IMR-90 (cell line): ENCODE measurements around the gene NEGR1. TPM values are rescaled to one million over a fixed set of nuclear protein-coding genes. Genes with fewer than 3 reads are reported as not detected.

Source experiments
- ATAC-seq: fragments of 200-7000 bp; cut with Tn5 transposase; 2 replicates; pipeline ENCODE4 v1.9.1; 2020; ENCODE audit warnings: low read depth, mild to moderate bottlenecking, moderate library complexity
- BruUV-seq: library from RNA; stranded (reverse); fragments of 400-500 nt; replicated peaks from 2 replicates; lab custom pipeline; 2021; lab: Mats Ljungman, UMichigan
- CTCF ChIA-PET: fragments of 300-600 bp; formaldehyde crosslinking; extraction: SDS; loops from one replicate; lab custom pipeline; 2021; ENCODE audit warnings: antibody characterized with exemption; lab: Yijun Ruan, JAX
- POLR2A ChIA-PET: fragments of 300-600 bp; sonication (Branson Sonifier 250); formaldehyde crosslinking; loops from one replicate; lab custom pipeline; 2022; ENCODE audit warnings: antibody characterized with exemption; ENCODE audit not compliant: unreplicated experiment; lab: Charles Lee
- DNase-seq: peaks from one replicate; pipeline ENCODE4 v3.0.0; 2013
- H2AFZ ChIP-seq: replicated peaks from 2 replicates; pipeline ENCODE3; 2013; ENCODE audit warnings: low read length, mild to moderate bottlenecking; ENCODE audit not compliant: poor library complexity
- H2AK5ac ChIP-seq: 2 replicates; pipeline ENCODE4 v1.6.1; 2013; ENCODE audit warnings: low read depth, low read length, inconsistent platforms
- H2AK9ac ChIP-seq: replicated peaks from 2 replicates; pipeline ENCODE3; 2013; ENCODE audit warnings: mild to moderate bottlenecking, low read depth, low read length, moderate library complexity; ENCODE audit not compliant: poor library complexity
- H2BK120ac ChIP-seq: 2 replicates; pipeline ENCODE4 v1.6.1; 2013; ENCODE audit warnings: low read depth, low read length, inconsistent platforms
- H2BK15ac ChIP-seq: 3 replicates; pipeline ENCODE4 v1.6.1; 2013; ENCODE audit warnings: low read depth, low read length, inconsistent platforms
- H2BK20ac ChIP-seq: 2 replicates; pipeline ENCODE4 v1.6.1; 2013; ENCODE audit warnings: low read depth, mild to moderate bottlenecking, inconsistent platforms, low read length, moderate library complexity
- H2BK5ac ChIP-seq: 2 replicates; pipeline ENCODE4 v1.6.1; 2013; ENCODE audit warnings: mild to moderate bottlenecking, low read depth, low read length, inconsistent platforms; ENCODE audit not compliant: poor library complexity, severe bottlenecking
- H3K14ac ChIP-seq: replicated peaks from 2 replicates; pipeline ENCODE4 v1.6.1; 2013; ENCODE audit warnings: low read depth, low read length, inconsistent platforms
- H3K18ac ChIP-seq: 2 replicates; pipeline ENCODE4 v1.6.1; 2013; ENCODE audit warnings: low read depth, low read length, control low read depth
- H3K23ac ChIP-seq: 2 replicates; pipeline ENCODE4 v1.6.1; 2013; ENCODE audit warnings: low read depth, low read length, inconsistent platforms
- H3K27ac ChIP-seq: 2 replicates; pipeline ENCODE4 v1.5.1; 2013; ENCODE audit warnings: mild to moderate bottlenecking, control low read depth, low read length; ENCODE audit not compliant: insufficient read depth
- H3K27me3 ChIP-seq: 2 replicates; pipeline ENCODE4 v1.6.1; 2013; ENCODE audit warnings: low read length; ENCODE audit not compliant: control insufficient read depth, insufficient read depth
- H3K36me3 ChIP-seq: 2 replicates; pipeline ENCODE4 v1.6.1; 2013; ENCODE audit warnings: low read length, mixed read lengths; ENCODE audit not compliant: control insufficient read depth, insufficient read depth
- H3K4ac ChIP-seq: 2 replicates; pipeline ENCODE4 v1.6.1; 2013; ENCODE audit warnings: low read depth, low read length, inconsistent platforms
- H3K4me1 ChIP-seq: 2 replicates; pipeline ENCODE4 v1.6.1; 2013; ENCODE audit warnings: low read length, mixed read lengths; ENCODE audit not compliant: control insufficient read depth, insufficient read depth
- H3K4me2 ChIP-seq: 2 replicates; pipeline ENCODE4 v1.6.1; 2013; ENCODE audit warnings: low read depth, mild to moderate bottlenecking, control low read depth, low read length, moderate library complexity
- H3K4me3 ChIP-seq: 2 replicates; pipeline ENCODE4 v1.5.1; 2013; ENCODE audit warnings: low read depth, mild to moderate bottlenecking, control low read depth, low read length, moderate library complexity; ENCODE audit not compliant: insufficient read depth
- H3K56ac ChIP-seq: 2 replicates; pipeline ENCODE4 v1.6.1; 2013; ENCODE audit warnings: low read length, inconsistent platforms; ENCODE audit not compliant: insufficient read depth; ENCODE audit errors: extremely low read depth
- H3K79me1 ChIP-seq, 2 experiments: 2 replicates each; pipeline ENCODE4 v1.6.1; 2013; ENCODE audit warnings: low read length in 2 of 2, inconsistent platforms in 1 of 2, low read depth in 1 of 2
- H3K9ac ChIP-seq: 2 replicates; pipeline ENCODE4 v1.6.1; 2013; ENCODE audit warnings: low read depth, low read length, control low read depth
- H3K9me1 ChIP-seq: 2 replicates; pipeline ENCODE4 v1.6.1; 2013; ENCODE audit warnings: low read length, inconsistent platforms; ENCODE audit not compliant: insufficient read depth
- H3K9me3 ChIP-seq: 2 replicates; pipeline ENCODE4 v1.6.1; 2013; ENCODE audit warnings: low read length; ENCODE audit not compliant: control insufficient read depth, insufficient read depth
- H4K20me1 ChIP-seq: 2 replicates; pipeline ENCODE4 v1.6.1; 2013; ENCODE audit warnings: low read length, inconsistent platforms; ENCODE audit not compliant: insufficient read depth
- H4K5ac ChIP-seq: 2 replicates; pipeline ENCODE4 v1.6.1; 2013; ENCODE audit warnings: mild to moderate bottlenecking, low read depth, low read length, control low read depth
- H4K8ac ChIP-seq, 2 experiments: 2 replicates each; pipeline ENCODE4 v1.6.1; 2013; ENCODE audit warnings: low read depth in 2 of 2, low read length in 2 of 2, control low read depth in 1 of 2, inconsistent platforms in 1 of 2
- H4K91ac ChIP-seq: 2 replicates; pipeline ENCODE4 v1.6.1; 2013; ENCODE audit warnings: low read depth, low read length, inconsistent platforms; ENCODE audit not compliant: insufficient read depth
- BHLHE40 ChIP-seq: fragments of 150-350 bp; IDR thresholded peaks from 2 replicates; pipeline ENCODE4 v1.6.1; 2016; ENCODE audit warnings: mild to moderate bottlenecking, low read depth, low read length
- CEBPB ChIP-seq: IDR thresholded peaks from 2 replicates; pipeline ENCODE4 v1.6.1; 2012; ENCODE audit warnings: low read depth, low read length, improper control_type of control experiment
- CHD1 ChIP-seq: IDR thresholded peaks from 2 replicates; pipeline ENCODE4 v1.6.1; 2012; ENCODE audit warnings: low read depth, low read length, improper control_type of control experiment
- ELK1 ChIP-seq: fragments of 150-350 bp; IDR thresholded peaks from 2 replicates; pipeline ENCODE4 v1.6.1; 2016; ENCODE audit warnings: low read depth, mild to moderate bottlenecking, low read length, moderate library complexity, borderline replicate concordance
- FOS ChIP-seq: fragments of 150-350 bp; IDR thresholded peaks from 2 replicates; pipeline ENCODE4 v1.6.1; 2016; ENCODE audit warnings: low read depth, low read length
- MAFK ChIP-seq: IDR thresholded peaks from 2 replicates; pipeline ENCODE4 v1.6.1; 2012; ENCODE audit warnings: low read depth, low read length, improper control_type of control experiment
- MXI1 ChIP-seq: IDR thresholded peaks from 2 replicates; pipeline ENCODE4 v1.6.1; 2012; ENCODE audit warnings: low read depth, mild to moderate bottlenecking, low read length, moderate library complexity, borderline replicate concordance
- NFE2L2 ChIP-seq: fragments of 150-350 bp; IDR thresholded peaks from 2 replicates; pipeline ENCODE4 v1.6.1; 2016; ENCODE audit warnings: low read depth, mild to moderate bottlenecking, low read length
- POLR2A ChIP-seq: IDR thresholded peaks from 2 replicates; pipeline ENCODE4 v1.6.1; 2012; ENCODE audit warnings: mild to moderate bottlenecking, low read depth, low read length
- RCOR1 ChIP-seq: IDR thresholded peaks from 2 replicates; pipeline ENCODE4 v1.6.1; 2012; ENCODE audit warnings: mild to moderate bottlenecking, low read length, improper control_type of control experiment; ENCODE audit not compliant: insufficient replicate concordance
- RFX5 ChIP-seq: IDR thresholded peaks from 2 replicates; pipeline ENCODE4 v1.8.0; 2012; ENCODE audit warnings: low read depth, mild to moderate bottlenecking, low read length, moderate library complexity
- SMC3 ChIP-seq: fragments of 150-350 bp; IDR thresholded peaks from 2 replicates; pipeline ENCODE4 v1.6.1; 2016; ENCODE audit warnings: low read depth, mild to moderate bottlenecking, antibody characterized with exemption, low read length, moderate library complexity
- WGBS, 2 experiments: methylation state at CpG; one replicate each; pipeline versions ENCODE4 v1.1.5 to v1.1.7; 2013; ENCODE audit warnings: missing lambda C conversion rate in 2 of 2; ENCODE audit not compliant: insufficient read length in 1 of 2; ENCODE audit errors: extremely low coverage in 2 of 2; 5-methylcytosine and 5-hydroxymethylcytosine counted together
- dilution Hi-C: fragments of 300-500 bp; cut with HindIII; formaldehyde crosslinking; loops from one replicate; pipeline ENCODE4 v1.14.3; 2018; ENCODE audit warnings: low sequenced_read_pairs; ENCODE audit not compliant: unreplicated experiment
- in situ Hi-C: fragments of 300-500 bp; cut with MboI; formaldehyde crosslinking; loops from 3 replicates; pipeline ENCODE4 v1.14.3; 2019; ENCODE audit warnings: low sequenced_read_pairs, inconsistent platforms, mixed read lengths
- intact Hi-C: fragments of 100-400 bp; cut with micrococcal nuclease; formaldehyde crosslinking; loops from 2 replicates; pipeline ENCODE4 v1.10.0; 2022
- polyA plus RNA-seq, 3 experiments: library from polyadenylated mRNA; depleted of rRNA; stranded (reverse); fragments of >200 nt; gene quantifications; 2 replicates each; pipeline ENCODE4 v1.2.3, GENCODE V29; 2012; ENCODE audit warnings: low replicate concordance in 1 of 3
- total RNA-seq: library from RNA; depleted of rRNA; stranded (reverse); fragments of >200 nt; gene quantifications from 2 replicates; pipeline ENCODE4 v1.2.3, GENCODE V29; 2012
- TF ChIP-seq, protein P1 (sequence below): conservative IDR thresholded peaks from 2 replicates; pipeline ENCODE4 v1.5.1; 2012; ENCODE audit warnings: mild to moderate bottlenecking, low read depth, low read length, improper control_type of control experiment
- TF ChIP-seq, protein P2 (sequence below): fragments of 150-350 bp; IDR thresholded peaks from 2 replicates; pipeline ENCODE4 v1.6.1; 2017; ENCODE audit warnings: mild to moderate bottlenecking, antibody characterized with exemption, low read length, low read depth

Gene NEGR1
- total and polyA plus RNA-seq, 2 of the 4 experiments (the other 2 are of a cell fraction): 5.1 to 9.1 TPM

- H4K8ac ChIP-seq: no peak overlapping the region
- in situ Hi-C loops: no loop called here
- ATAC-seq (no peak), DNase-seq (no peak)
- no peak overlapping the region for H2AK9ac ChIP-seq
- no peak overlapping the region for H3K56ac ChIP-seq
- H3K4me3 ChIP-seq: no peak overlapping the region
- H4K5ac ChIP-seq: no peak overlapping the region
- H2BK20ac ChIP-seq: no peak overlapping the region
- ChIA-PET POLR2A (no interaction called here), CTCF (interaction anchor here (1.5 kb wide), 1 partner anchor 446 kb away, joined by 5 read pairs; no protein-coding TSS in a partner anchor)
- H3K79me1 ChIP-seq: no peaks in the 10 kb centered on the region
- H3K18ac ChIP-seq: no peak overlapping the region
- H4K20me1 ChIP-seq: no peaks in the 10 kb centered on the region
- no peaks in the 10 kb centered on the region for H3K4me1 ChIP-seq
- H4K91ac ChIP-seq: no peak overlapping the region
- TF ChIP-seq BHLHE40 (no peak), RCOR1 (no peak), MXI1 (no peak), MAFK (no peak), RFX5 (no peak), FOS (no peak), NFE2L2 (no peak), SMC3 (no peak), ELK1 (no peak), CHD1 (no peak), CEBPB (no peak), POLR2A (no peak)
- TF ChIP-seq, protein P1, sequence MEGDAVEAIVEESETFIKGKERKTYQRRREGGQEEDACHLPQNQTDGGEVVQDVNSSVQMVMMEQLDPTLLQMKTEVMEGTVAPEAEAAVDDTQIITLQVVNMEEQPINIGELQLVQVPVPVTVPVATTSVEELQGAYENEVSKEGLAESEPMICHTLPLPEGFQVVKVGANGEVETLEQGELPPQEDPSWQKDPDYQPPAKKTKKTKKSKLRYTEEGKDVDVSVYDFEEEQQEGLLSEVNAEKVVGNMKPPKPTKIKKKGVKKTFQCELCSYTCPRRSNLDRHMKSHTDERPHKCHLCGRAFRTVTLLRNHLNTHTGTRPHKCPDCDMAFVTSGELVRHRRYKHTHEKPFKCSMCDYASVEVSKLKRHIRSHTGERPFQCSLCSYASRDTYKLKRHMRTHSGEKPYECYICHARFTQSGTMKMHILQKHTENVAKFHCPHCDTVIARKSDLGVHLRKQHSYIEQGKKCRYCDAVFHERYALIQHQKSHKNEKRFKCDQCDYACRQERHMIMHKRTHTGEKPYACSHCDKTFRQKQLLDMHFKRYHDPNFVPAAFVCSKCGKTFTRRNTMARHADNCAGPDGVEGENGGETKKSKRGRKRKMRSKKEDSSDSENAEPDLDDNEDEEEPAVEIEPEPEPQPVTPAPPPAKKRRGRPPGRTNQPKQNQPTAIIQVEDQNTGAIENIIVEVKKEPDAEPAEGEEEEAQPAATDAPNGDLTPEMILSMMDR: no peak
- TF ChIP-seq, protein P2, sequence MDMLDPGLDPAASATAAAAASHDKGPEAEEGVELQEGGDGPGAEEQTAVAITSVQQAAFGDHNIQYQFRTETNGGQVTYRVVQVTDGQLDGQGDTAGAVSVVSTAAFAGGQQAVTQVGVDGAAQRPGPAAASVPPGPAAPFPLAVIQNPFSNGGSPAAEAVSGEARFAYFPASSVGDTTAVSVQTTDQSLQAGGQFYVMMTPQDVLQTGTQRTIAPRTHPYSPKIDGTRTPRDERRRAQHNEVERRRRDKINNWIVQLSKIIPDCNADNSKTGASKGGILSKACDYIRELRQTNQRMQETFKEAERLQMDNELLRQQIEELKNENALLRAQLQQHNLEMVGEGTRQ: no peak
- H2AK5ac ChIP-seq: no peak overlapping the region
- no TSS peak for BruUV-seq
- H2BK5ac ChIP-seq: no peak overlapping the region
- no peak overlapping the region for H2BK15ac ChIP-seq
- H3K14ac ChIP-seq: no peak overlapping the region
- H3K36me3 ChIP-seq: no peaks in the 10 kb centered on the region; the same call in 1 of the 2 replicates
- H3K23ac ChIP-seq: no peak overlapping the region
- H3K4me2 ChIP-seq: no peak overlapping the region
- H3K9me3 ChIP-seq: no peaks in the 10 kb centered on the region
- no peak overlapping the region for H3K9ac ChIP-seq
- H3K27me3 ChIP-seq: no peaks in the 10 kb centered on the region
- no CpG with 5 or more reads among the region's 9 CpGs for WGBS, 2 experiments
- H3K9me1 ChIP-seq: no peaks in the 10 kb centered on the region
- no peak overlapping the region for H2BK120ac ChIP-seq
- no peak overlapping the region for H3K27ac ChIP-seq
- no peak overlapping the region for H3K4ac ChIP-seq
- no peak overlapping the region for H2AFZ ChIP-seq
- intact Hi-C loops: no loop called here
- dilution Hi-C loops: no loop called here
Measured at GRCh38 chr1:71592646-71593274, 689.6 kb downstream of the NEGR1 start.
